GM19395 (cell line): Measurements from ENCODE around the gene PYROXD2.
"Not testable (repeated sequence)": the region's sequence is repeated elsewhere in the genome, so short reads cannot be mapped to it uniquely, and the experiment has no call there.

Experiments
- ATAC-seq: cut with Tn5 transposase; IDR thresholded peaks from one replicate; pipeline ENCODE4 v1.9.1; 2021; ENCODE audit warnings: mild to moderate bottlenecking, moderate library complexity; ENCODE audit not compliant: unreplicated experiment

Gene PYROXD2

DNA sequence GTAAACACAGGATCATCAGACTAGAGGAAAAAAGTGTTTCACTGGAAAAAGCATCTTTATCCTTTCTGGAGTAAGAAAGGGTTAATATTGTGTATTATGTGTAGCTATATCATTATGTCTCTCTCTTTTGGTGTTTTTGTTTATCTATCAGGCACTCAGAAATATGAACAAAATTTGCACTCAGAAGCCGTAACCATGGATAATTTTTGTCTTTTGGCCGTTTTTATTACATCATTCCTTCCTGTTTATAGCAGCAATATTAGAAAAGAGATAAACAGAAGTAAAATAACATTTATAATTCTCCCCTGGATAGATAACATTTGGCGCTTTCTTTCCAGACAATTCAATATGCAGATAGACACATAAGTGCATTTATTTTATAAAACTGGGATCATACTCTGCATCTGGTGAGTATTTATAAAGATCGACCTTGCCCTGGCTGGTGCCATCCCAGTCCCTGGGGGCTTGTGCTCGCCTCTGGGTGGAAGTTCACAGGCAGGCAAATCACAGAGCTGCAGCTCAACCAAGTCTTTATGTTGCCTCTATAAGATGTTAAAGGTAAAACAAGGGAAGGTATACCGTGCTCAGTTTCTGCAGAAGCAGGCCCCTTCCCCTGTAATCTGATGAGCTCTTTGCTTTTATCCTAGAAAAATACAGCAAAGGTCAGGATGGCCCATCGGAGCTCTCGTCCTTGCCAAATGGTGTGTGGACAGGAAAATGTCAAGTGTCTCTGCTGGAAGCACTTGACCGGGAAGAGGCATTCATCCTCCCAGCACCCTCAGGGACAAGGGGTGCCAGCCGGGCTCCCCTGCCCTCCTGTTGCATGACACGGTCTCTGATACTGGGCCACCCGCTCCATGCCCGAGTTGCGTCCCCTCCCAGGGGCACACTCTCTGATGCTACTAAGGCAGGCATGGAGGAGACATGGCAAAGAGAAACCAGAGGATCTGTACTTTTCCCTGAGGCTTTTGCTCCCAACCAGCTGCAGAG is 43.9 kb downstream of the PYROXD2 start:
- no peak for ATAC-seq

GRCh38 chr10:98369801-98370200 is 45.2 kb downstream of the PYROXD2 start:
- no peak for ATAC-seq

DNA sequence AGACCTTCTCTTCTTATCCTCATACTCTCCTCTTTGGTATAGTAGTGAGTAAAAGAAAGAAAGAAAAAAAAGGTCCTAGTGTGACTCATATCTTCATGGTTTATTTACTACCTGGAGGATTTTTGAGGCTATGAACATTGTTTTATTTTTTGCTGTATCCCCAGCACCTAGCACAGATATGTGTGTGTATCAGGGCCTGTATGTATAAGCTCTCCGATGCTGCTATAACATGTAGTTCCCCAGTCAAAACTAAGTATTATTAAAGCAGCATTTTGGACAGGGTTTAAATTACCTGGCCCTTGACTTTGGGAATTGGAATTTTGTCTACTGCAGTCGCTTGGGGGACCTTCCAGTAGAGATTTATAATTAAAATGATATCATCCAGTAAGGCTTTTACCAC is 46.3 kb downstream of the PYROXD2 start:
- no peak for ATAC-seq

- ATAC-seq: no peak
Measured at GRCh38 chr10:98367604-98368451, 47.2 kb downstream of the PYROXD2 start.

- ATAC-seq: no peak
Measured at GRCh38 chr10:98366062-98366530, 48.9 kb downstream of the PYROXD2 start.

DNA sequence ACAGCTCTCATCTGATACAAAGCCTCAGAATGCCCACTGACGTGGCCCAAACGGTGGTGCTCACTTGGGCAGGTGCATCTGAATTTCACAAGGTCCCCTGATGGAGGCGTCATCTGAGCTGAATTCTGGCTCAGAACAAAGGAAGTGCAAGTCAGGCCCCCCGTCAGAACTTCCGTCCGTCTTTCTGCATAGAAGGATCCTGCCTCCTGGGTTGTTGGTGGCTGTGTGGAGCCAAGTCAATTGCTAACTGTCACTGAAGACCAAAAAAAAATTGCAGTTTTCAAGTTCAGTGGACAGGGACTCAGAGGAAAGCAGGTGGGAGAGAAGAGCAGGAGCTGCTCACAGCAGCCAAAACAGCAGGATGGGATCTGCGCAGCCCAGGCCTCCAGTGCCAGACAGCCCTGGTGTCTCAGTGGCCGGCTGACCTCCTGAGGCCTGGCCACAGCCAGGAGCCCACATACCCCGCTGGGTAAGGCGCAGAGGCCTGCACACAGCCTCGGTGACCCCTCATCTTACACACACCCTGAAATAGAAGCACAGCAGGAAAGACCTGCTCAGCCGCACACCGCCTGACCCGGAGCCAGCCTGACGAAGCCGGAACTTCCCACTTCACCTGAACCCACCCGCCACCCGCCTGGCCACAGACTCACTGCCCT is 49.4 kb downstream of the PYROXD2 start:
- no peak for ATAC-seq

- no peak for ATAC-seq
Measured at GRCh38 chr10:98364432-98365102, 50.4 kb downstream of the PYROXD2 start.

DNA sequence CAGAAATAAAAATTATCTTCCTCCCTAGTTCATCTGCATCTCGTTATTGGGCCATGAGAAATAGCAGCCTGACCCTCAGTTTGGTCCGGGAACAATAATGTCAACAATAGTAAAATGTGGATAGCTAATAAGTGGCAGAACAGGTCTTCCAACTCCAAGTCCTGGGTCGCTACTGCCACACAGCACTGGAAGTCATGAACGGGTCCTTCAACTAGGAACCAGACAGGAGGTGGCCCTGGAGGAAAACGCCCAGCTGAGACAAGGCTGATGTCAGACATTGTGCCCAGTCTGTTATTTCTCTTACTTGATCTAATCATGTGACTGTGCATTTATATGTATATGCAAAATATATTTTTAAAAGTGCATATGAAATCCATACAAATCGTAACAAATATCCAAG is 51.8 kb downstream of the PYROXD2 start:
- ATAC-seq: no peak

- peak; percentile 98 for ATAC-seq
Measured at GRCh38 chr10:98361131-98362025, 53.6 kb downstream of the PYROXD2 start.

DNA sequence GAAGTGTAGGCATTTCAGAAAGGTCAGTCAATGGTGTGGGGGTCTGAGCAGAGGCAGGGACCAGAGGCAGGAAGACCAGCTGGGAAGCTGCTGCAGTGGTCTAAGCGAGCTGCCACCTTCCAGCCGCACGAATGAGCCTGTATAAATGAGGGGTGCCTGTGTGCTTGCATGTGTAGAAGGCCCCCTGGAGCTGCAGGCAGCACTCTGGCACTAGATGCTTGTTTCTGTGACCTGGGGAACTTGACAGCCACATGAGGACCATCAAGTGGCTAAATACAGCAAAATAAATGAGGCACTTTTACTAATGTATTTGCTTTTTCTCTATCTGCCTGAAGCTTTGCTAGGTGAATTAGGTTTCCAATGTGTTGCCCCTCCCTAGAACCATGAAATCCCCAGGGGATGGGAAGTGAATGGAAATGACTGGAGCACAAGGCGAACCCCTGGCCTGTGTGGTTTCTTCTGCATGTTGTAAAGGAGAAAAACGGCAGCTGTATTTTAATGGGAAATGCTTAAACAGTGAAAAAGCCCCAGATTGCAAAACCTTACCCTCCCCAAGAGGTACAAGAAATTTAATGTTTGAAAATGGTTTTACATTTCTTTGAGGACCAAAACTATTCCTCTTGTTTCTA is 57.7 kb downstream of the PYROXD2 start:
- ATAC-seq: no peak

GRCh38 chr10:98354491-98354890 is 60.5 kb downstream of the PYROXD2 start:
- ATAC-seq: no peak

- no peak for ATAC-seq
Measured at GRCh38 chr10:98353170-98353569, 61.8 kb downstream of the PYROXD2 start.

DNA sequence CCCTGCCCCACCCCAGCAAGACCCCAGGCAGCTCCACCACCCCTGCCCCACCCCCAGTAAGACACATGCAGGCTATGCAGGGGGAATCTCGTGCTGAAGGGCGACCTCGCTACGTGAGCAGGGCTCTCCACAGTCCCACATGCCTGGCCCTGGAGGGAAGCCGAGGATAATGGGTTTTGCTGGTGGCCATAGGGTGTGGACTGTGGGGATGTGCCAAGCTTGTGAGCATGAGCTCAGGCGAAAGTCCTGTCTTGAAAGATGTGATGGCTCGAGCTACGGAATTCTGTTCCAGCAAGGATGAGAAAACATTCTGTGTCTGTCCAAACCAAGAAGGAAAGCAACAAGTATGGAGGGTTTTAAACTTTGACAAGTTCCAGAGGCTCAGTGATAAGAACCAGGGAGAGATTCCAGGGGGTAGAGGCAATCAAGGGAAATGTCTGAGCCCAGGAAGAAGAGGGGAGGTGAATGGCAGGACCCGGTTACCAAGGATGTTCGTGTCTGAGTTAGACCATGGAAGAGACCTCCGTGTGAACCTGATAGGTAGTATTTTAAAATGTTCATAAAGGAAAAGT is 63.1 kb downstream of the PYROXD2 start:
- no peak for ATAC-seq

GRCh38 chr10:98349508-98349922 is 65.5 kb downstream of the PYROXD2 start:
- ATAC-seq: peak; percentile 71

GRCh38 chr10:98346847-98347246 is 68.1 kb downstream of the PYROXD2 start:
- ATAC-seq: no peak

- no peak for ATAC-seq
Measured at GRCh38 chr10:98344589-98345038, 70.4 kb downstream of the PYROXD2 start.

- not testable (repeated sequence) for ATAC-seq
Measured at GRCh38 chr10:98341701-98342100, 73.3 kb downstream of the PYROXD2 start.

DNA sequence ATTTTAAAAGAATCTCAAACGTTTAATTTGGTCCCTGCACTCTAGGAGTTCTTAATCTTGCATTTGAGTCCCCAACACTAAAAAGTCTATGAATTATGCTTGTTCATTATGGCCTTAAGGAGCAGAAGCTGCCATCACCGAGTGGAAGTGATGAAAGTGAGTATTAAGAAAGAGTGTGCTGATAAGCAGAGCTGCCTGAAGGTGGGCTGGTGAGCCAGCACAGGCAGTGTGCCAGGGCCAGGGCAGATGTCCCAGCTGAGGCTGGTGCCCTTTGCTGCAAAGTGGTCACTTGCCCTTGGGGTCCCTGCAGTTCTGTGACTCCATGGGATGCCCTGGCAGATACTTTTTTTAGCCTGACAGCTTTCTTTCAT is 74.1 kb downstream of the PYROXD2 start:
- no peak for ATAC-seq
